HG03108 (cell line): ENCODE measurements around the gene LSM4.
A peak's percentile ranks its signal among the peaks of the same experiment; 100 is the strongest.
"Not testable (repeated sequence)": the region's sequence is repeated elsewhere in the genome, so short reads cannot be mapped to it uniquely, and the experiment has no call there.

Experiments
- ATAC-seq: cut with Tn5 transposase; IDR thresholded peaks from one replicate; pipeline ENCODE4 v1.9.1; 2021; ENCODE audit warnings: moderate library complexity; ENCODE audit not compliant: unreplicated experiment

LSM4 gene

DNA sequence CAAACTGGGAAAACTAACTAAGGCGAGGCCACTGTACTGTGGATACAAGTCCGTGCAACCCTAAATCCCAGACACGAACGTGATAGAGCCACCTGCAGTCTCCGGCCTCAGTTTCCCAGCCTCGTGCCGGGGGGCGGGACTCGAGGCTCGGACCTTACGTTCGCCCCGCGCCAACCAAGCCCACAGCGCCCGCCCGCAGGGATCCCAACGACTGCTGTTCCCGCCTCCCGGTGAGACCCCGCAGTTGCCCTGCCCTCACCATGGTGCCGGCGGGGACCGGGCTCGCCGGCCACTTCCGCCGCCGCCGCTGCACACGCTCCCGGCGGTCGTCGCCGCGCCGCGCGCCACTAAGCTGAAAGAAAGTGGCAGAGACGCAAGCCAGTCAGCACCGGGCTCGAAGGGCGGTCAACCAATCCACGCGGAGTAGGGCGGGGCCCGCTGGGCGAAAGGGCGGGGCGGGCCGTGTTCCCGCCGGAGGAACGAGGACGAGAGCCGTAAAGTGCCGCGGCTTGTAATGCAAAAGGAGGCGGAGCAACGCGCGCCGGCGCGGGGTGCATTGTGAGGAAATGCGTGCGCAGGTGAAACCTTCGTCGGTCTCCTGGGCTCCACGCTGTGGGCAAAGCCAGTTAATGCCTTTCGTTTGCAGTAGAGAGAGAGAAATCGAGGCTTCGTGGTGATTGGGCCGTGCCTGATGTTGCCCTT lies at the start of gene LSM4:
TSS of gene LSM4 (minus strand) at position 318 of the 702 bp plus-strand sequence. CDS start at position 262, 56 bp downstream.
- ATAC-seq = peak; percentile 84

DNA sequence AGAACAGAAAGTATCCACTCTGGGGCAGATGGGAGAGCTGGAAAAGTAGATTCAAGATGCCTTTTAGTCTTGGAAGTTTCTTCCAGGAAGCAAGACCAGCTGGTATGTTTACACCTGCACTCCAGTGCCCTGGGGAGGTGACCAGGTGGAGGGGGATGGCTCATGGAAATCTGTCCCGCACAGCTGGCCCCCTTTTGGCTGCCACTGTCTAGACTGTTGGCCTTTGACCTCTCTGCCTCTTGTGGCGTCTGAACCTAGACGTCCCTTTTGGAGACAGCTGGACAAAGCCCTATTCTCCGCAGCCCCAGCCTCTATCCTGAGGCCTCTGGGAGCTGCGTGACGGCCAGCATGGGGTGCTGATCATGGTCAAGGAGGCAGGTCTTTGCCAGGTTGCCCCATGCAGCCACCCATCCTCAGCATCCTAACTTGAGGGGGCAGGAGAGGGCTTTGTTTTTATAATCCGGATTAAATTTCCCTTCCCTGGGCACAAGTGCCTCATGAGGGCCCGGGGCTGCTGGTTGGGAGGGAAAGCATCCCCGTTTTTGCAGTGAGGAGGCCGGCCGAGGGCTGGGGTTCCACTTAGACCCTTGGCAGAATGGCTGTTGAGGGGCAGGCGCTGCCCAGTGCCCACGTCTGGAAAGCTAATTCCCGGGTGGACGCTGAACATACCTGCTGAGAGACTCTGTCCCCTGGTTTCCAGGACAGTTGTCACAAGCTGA lies 45.8 kb upstream of the LSM4 start:
- no peak for ATAC-seq

DNA sequence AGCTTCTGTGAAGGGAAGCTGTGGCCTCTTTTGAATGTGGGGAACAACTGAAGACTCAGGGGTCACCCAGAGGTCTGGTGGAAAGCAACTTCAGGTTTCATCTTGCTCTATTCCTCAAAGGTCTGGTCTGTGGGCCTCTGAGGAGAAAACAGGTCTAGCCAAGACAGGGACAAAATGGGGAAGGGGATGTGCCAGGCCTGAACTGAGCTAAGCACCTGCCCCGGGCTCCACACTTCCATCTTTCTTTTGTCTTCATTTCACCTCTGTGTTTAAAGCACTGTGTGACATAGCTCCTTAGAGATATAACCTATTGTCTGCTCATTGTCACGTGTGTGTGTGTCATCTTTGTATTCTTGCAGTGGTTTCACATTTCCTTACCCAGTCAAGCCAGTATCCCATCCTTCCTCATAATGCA lies 43.2 kb upstream of the LSM4 start:
- ATAC-seq = no peak

DNA sequence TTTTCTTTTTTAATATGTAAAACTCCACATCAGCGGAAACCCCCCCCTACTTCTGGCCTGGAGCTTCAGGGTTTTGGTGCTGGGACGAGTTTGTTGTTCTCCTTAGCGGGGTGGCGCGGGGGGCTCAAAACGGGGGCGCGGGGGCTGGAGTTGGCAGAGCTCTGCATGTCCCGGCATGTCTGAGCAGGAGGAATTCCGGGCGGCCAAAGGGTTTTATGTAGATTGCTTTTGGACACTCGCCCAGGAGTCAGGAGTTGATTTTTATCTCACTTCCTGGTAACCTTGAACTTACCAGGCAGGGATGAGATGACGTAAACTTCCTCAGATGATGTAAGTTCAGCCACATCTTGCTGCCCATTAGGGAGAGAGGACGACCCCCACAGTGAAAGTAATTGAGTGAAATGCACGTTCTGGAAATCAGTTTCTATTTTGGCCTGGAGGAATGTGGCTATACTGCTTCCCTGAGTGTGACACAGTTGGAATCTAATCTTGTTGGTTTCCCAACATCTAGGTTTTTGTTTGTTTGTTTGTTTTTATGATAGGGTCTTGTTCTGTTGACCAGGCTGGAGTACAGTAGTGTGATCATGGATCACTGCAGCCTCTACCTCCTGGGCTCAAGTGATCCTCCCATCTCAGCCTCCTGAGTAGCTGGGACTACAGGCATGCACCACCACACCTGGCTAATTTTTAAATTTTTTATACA lies 42.1 kb upstream of the LSM4 start:
- ATAC-seq = no peak

DNA sequence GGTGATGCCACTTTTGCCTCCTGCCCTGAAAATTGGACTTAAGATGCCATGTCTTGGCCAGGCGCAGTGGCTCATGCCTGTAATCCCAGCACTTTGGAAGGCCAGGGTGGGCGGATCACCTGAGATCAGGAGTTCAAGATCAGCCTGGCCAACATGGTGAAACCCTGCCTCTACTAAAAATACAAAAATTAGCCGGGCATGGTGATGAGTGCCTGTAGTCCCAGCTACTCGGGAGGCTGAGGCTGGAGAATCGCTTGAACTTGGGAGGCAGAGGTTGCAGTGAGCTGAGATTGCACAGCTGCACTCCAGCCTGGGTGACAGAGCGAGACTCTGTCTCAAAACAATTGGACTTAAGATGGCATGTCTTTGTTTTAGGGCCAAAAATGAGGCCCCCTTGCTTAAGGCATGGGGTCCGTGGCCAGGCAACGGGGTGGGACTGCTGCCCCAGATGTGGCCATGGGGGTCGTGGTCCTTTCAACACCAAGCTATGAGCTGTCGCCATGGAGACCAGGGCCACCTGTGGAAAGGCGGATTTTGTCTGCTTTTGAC lies 41.5 kb upstream of the LSM4 start:
- not testable (repeated sequence) for ATAC-seq

DNA sequence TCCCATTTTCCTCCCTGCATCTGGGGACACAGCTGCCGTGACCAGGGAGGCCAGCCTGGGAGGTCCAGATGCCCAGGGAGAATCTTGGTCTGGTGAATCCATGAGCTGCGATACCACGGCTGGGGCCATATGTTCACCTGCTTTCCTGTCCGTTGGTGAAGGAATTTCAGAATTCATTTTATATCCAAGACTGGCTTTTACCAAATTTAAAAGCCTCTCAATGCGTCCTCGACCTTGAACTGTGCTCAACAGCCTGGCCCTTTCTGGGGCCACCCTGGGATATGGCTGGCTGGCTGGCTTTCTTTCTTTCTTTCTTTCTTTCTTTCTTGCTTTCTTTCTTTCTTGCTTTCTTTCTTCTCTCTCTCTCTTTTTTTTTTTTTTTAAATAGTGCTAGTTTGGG lies 40.9 kb upstream of the LSM4 start:
- ATAC-seq = no peak

DNA sequence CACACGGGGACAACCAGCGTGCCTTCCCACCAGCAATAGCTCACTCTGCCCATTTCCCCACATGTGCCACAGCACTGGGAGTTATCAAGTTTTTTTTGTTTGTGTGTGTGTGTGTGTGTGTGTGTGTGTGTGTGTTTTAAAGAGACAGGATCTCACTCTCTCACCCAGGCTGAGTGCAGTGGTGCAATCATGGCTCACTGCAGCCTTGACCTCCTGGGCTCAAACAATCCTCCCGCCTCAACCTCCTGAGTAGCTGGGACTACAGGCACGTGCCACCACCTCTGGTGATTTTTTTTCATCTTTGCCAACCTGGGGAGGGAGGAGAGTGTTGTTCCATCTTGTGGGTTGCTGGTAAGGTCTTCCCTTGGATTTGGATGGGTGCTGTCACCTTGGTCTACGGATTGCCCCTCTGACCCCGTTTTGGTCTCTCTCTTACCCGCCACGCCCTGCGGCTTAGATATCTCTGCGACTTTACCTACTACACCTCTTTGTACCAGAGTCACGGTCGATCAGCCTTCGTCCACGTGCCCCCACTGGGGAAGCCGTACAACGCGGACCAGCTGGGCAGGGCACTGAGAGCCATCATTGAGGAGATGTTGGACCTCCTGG lies 40.2 kb upstream of the LSM4 start:
- ATAC-seq = no peak

DNA sequence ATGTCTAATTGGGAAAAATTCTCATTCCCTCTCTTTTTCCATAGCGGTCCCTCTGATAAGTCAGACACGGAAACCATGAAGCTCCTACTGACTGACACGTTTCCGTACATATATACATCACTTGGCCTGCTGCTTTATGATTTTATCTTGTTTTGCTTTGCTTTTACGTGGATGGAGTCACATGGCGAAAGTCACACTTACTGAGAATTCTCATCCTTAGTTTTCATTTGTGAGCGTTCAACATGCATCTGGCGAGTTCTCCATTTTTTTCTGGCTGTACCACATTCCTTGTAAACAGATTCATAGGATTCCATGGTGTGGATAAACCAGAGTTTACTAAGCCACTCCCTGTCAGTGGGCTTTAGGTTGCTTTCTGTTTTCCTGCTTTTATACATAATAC lies 38.8 kb upstream of the LSM4 start:
- no peak for ATAC-seq

DNA sequence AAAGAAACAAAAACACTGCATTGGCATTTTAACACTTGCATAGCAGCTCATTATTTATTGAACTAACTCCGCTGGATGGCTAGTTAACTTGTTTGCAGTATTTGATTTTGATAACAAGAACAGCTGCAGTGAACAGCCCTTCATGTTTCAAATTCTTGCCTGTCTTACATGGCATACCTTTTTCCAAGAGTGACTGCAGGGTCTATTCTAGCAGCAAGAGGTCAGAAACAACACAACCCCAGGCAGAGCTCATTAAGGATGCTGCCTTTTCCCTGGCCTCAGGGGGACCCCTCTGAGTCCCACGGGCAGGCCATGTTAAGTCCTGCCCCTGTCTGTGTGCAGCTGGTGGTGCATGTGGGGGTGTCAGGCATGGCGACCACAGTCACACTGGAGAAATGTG lies 34.2 kb upstream of the LSM4 start:
- no peak for ATAC-seq

DNA sequence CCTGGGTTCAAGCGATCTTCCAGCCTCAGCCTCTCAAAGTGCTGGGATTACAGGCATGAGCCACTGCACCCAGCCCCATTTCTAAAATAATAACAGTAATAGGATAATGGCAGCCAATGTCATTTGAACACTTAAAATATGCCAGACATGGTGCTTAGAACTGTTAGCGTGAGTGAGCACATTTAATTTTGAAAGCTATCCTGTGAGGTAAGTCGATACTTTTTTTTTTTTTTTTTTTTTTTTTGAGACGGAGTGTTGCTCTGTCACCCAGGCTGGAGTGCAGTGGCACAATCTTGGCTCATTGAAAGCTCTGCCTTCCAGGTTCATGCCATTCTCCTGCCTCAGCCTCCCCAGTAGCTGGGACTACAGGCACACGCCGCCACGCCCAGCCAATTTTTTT lies 31.9 kb upstream of the LSM4 start:
- ATAC-seq = not testable (repeated sequence)

DNA sequence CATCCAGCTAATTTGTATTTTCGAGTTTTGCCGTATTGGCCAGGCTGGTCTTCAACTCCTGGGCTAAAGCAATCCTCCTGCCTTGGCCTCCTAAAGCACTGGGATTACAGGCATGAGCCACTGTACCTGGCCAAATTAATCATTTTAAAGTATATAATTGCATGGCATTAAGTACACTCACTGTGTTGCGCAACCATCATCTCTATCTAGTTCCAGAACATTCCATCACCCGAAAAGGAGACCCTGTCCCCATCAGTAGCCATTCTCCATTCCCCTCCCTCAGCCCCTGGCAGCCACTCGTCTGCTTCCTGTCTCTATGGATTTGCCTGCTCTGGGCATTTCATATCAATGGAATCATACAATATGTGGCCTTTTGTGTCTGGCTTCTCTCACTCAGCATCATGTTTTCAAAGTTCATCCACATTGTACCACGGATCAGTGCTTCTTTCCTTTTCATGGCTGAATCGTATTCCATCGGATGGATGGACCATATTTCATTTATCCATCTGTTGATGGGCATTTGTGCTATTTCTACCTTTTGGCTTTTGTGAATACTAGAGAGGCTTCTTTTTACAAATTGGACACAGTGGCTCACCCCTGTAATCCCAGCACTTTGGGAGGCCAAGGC lies 30.6 kb upstream of the LSM4 start:
- no peak for ATAC-seq

DNA sequence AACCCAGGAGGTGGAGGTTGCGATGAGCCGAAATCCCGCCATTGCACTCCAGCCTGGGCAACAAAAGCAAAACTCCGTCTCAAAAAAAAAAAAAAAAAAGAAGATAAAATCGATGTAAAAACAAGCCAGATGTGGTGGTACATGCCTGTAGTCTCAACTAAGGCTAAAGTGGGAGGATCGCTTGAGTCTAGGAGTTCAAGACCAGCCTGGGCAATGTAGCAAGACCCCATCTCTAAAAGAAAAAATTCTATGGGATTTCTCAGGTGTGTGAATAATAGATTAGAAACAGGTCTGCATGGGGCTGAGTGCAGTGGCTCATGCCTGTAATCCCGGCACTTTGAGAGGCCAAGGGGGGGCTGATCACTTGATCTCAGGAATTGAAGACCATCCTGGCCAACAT lies 28.7 kb upstream of the LSM4 start:
- no peak for ATAC-seq

DNA sequence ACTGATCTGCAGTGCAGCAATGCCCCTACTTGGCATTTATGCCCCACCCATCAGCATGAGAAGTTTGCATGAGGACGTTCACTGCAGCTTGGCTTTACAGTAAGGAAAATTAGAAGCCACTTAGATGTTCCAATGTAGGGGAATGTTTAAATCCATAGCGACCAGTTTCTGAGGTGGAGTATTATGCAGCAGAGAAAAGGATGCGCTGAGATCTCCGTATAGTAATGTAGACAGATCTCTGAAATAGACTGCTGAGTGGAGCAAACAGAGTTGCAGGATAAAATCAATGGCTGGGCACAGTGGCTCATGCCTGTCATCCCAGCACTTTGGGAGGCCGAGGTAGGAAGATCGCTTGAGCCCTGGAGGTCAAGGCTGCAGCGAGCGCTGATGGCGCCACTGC lies 27.6 kb upstream of the LSM4 start:
- no peak for ATAC-seq

DNA sequence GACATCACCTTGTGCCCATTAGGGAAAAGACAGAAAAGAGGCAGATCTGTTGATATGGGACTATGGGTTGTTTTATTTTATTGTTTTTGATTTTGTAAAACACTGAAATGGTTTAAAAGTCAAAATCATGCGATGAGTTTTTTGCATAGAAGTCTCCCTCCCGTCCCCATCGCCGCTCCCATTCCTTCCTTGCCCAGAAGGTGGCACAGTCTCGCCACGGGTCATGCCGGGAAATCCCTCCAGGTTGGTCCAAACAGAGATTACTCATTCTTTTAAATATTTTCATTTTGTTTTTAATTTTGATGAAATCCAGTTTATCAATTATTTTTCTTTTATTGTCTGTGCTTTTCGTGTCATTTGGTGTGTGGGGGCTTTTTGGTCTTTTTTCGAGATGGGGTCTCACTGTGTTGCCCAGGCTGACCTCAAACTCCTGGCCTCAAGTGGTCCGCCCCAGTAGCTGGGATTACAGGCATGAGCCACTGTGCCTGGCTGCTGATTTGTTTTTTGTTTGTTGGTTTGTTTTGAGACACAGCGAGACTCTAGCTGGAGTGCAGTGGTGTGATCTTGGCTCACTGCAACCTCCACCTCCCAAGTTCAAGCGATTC lies 26.8 kb upstream of the LSM4 start:
- no peak for ATAC-seq

DNA sequence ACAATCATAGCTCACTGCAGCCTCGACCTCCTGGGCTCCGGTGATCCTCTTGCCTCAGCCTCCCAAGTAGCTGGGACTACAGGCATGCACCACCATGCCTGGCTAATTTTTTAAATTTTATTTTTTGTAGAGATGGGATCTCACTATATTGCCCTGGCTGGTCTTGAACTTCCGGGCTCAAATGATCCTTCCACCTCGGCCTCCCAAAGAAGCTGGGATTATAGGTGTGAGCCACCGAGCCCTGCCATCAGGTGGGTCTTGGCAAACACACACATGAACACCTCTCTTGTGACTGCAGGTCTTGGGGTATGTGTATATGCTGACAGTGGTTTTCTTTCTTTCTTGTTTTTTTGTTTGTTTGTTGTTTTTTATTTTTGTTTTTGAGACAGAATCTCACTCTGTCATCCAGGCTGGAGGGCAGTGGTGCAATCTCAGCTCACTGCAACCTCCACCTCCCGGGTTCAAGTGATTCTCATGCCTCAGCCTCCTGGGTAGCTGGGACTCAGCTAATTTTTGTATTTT lies 26.0 kb upstream of the LSM4 start:
- ATAC-seq = not testable (repeated sequence)

DNA sequence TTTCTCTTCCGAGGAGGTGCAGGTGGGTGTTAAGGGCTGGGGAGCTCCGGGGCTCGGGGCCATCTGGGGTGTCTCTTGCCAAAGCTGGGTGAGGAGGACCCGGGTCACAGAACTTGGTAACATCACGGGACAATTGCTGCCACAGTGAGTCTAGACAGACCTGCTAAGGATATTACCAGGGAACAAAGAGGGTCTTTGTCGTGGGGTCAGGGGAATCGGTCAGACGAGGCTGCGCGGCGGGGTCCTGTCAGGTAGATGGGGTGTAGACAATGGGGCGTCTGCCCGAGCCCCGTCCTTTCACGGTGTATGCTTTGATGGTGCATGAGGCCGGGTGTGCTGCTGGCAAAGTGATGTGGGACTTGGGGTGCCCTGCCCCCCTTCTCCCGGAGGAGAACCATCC lies 25.3 kb upstream of the LSM4 start:
- no peak for ATAC-seq

DNA sequence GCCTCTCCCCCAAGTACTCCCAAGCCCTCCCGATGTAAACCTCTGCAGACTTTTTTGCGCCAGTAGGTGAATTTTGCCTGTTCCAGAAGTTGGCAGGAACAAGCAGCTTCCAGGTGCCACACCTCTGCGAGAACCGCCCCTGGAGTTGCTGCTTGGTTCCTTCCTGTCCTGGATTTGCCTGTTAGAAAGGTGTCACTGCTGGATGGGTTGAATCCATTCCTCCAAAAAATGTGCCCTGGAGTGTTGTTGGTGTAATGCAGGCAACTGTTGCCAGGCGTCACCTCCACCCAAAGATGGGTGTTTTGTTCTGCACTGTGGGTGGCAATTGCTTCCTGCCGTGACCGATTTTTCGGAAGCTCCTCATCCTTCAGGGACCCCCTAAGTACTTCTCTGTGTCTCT lies 23.2 kb upstream of the LSM4 start:
- no peak for ATAC-seq

DNA sequence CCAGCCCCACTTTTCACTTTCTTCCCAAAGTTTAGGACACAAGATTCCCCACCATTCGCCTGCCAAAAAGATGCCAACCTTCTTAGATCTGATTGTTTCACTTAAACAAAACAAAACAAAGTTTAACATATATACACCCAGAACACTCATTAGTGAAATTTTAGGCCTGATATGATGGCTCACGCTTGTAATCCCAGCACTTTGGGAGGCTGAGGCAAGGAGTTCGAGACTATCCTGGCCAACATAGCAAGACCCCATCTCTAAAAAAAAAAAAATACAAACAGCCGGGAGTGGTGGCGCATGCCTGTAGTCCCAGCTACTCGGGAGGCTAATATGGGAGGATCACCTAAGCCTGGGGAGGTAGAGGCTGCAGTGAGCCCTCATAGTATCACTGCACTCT lies 22.4 kb upstream of the LSM4 start:
- ATAC-seq = no peak

DNA sequence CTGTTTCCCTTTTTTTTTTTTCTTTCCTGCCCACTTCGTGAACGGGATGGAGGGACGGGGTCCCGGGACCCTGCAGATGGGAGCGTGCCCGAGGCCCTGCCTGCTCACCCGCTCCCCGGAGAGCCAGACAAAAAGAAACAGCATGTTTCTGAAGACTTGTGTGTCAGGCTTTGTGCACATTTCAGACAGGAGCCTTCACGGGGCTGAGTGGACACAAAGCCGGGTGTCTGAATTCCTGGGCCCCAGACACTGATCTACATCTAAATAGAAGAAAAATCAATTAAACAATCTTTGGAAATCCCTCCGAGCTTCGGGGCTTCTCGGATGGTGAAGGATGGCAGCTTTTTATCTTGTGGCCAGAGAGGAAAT lies 21.7 kb upstream of the LSM4 start:
- ATAC-seq = no peak

DNA sequence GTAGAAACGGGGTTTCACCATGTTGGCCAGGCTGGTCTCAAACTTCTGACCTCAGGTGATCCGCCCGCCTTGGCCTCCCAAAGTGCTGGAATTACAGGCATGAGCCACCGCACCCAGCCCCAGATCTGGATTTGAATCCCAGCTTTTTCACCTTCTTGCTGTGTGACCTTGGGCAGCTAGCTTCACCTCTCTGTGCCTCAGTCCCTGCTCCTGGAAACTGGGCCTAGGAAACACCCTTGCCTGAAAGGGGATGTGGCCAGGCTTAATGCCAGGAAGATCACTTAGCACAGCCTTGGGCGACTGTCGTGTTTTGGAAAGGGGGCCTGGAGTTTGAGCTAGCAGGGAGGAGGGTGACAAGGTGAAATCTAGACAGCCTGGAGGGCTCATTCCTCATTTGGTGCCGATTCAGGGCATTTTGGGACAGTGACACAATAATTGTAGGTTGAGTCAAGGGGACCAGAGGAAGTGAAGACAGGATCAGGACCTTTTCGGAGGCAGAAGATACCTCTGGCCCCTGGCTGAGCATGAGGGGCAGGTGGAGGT lies 19.3 kb upstream of the LSM4 start:
- no peak for ATAC-seq
